A549 (cell line): ENCODE data around the gene FGD4. TPM values are rescaled to one million over a fixed set of nuclear protein-coding genes. Genes with fewer than 3 reads are reported as not detected.

ENCODE experiments used
- ATAC-seq, 2 experiments: fragments of 200-7000 bp in 1 of 2; fragments of >200 bp in 1 of 2; cut with Nextera tagmentation in 1 of 2; cut with Tn5 transposase in 1 of 2; 3 replicates each; pipeline versions ENCODE4 v1.8.0 to v1.9.1; 2018 to 2020; ENCODE audit warnings: mild to moderate bottlenecking in 1 of 2, moderate library complexity in 1 of 2
- CTCF ChIA-PET: fragments of 300-600 bp; sonication (Branson Sonifier 250); formaldehyde crosslinking; extraction: SDS; loops from one replicate; lab custom pipeline; 2021; ENCODE audit warnings: antibody characterized with exemption, inconsistent platforms; lab: Yijun Ruan, JAX
- POLR2A ChIA-PET: fragments of 350-600 bp; formaldehyde crosslinking; extraction: SDS; loops from one replicate; lab custom pipeline; 2021; ENCODE audit warnings: antibody characterized with exemption, inconsistent platforms; lab: Yijun Ruan, JAX
- DNase-seq, 2 experiments: peaks; one replicate each; pipeline versions ENCODE4 v3.0.0 to v3.0.0-alpha.2; 2011 to 2016; ENCODE audit warnings: low read depth in 1 of 2, low spot score in 1 of 2
- FAIRE-seq: peaks from 2 replicates; lab custom pipeline; 2011; peaks lifted over from hg19 to GRCh38; lab: Jason Lieb, UNC
- H3K27ac ChIP-seq, 2 experiments: fragments of >200 bp; sonication (Bioruptor Twin); formaldehyde crosslinking; 3 replicates each; pipeline ENCODE4 v1.5.1; 2016 to 2017
- H3K4me1 ChIP-seq: fragments of >200 bp; sonication (Bioruptor Twin); formaldehyde crosslinking; 3 replicates; pipeline ENCODE4 v1.6.1; 2016
- H3K4me2 ChIP-seq: fragments of >200 bp; sonication (Bioruptor Twin); formaldehyde crosslinking; 3 replicates; pipeline ENCODE4 v1.6.1; 2016
- H3K4me3 ChIP-seq: fragments of >200 bp; sonication (Bioruptor Twin); formaldehyde crosslinking; 3 replicates; pipeline ENCODE4 v1.5.1; 2016
- H3K9me3 ChIP-seq: fragments of >200 bp; sonication (Bioruptor Twin); formaldehyde crosslinking; 3 replicates; pipeline ENCODE4 v1.6.1; 2016
- CBX8 ChIP-seq: fragments of 200-600 bp; sonication (generic); IDR thresholded peaks from 2 replicates; pipeline ENCODE4 v1.6.1; 2016
- EHMT2 ChIP-seq: fragments of 200-600 bp; sonication (generic); IDR thresholded peaks from 2 replicates; pipeline ENCODE4 v1.6.1; 2016; ENCODE audit warnings: antibody characterized with exemption, low read depth, mild to moderate bottlenecking, moderate library complexity
- GATA3 ChIP-seq: IDR thresholded peaks from 2 replicates; pipeline ENCODE4 v1.6.1; 2012; ENCODE audit warnings: borderline replicate concordance
- HDAC2 ChIP-seq: fragments of 200-600 bp; sonication (generic); IDR thresholded peaks from 2 replicates; pipeline ENCODE4 v1.6.1; 2016
- HEYL ChIP-seq: fragments of 250-450 bp; sonication (Bioruptor Pico); IDR thresholded peaks from 2 replicates; pipeline ENCODE4 v1.8.0; 2021; ENCODE audit warnings: mild to moderate bottlenecking, moderate library complexity
- HOXA7 ChIP-seq: fragments of 250-450 bp; sonication (Bioruptor Pico); IDR thresholded peaks from 2 replicates; pipeline ENCODE4 v1.5.0; 2020; ENCODE audit warnings: mild to moderate bottlenecking, moderate library complexity
- HOXB13 ChIP-seq: fragments of 250-450 bp; sonication (Bioruptor Pico); IDR thresholded peaks from 2 replicates; pipeline ENCODE4 v1.5.0; 2020; ENCODE audit warnings: low read depth, mild to moderate bottlenecking, moderate library complexity
- HOXB5 ChIP-seq: fragments of 250-450 bp; sonication (Bioruptor Pico); IDR thresholded peaks from 2 replicates; pipeline ENCODE4 v1.5.0; 2020; ENCODE audit warnings: mild to moderate bottlenecking, moderate library complexity
- JUN ChIP-seq, 2 experiments: fragments of >200 bp; sonication (Bioruptor Twin); formaldehyde crosslinking; IDR thresholded peaks; 2 replicates in 1 of 2; 3 replicates in 1 of 2; pipeline ENCODE4 v1.6.1; 2016 to 2017
- JUNB ChIP-seq: fragments of >200 bp; sonication (Bioruptor Twin); formaldehyde crosslinking; IDR thresholded peaks from 2 replicates; pipeline ENCODE4 v1.6.1; 2016
- MAFK ChIP-seq: fragments of 450-650 bp; IDR thresholded peaks from 2 replicates; pipeline ENCODE4 v1.6.1; 2014; ENCODE audit not compliant: partially characterized antibody
- NFE2L2 ChIP-seq: fragments of 150-350 bp; conservative IDR thresholded peaks from 2 replicates; pipeline ENCODE4 v1.6.1; 2014; ENCODE audit warnings: low read length
- NR3C1 ChIP-seq: fragments of >200 bp; sonication (Bioruptor Twin); formaldehyde crosslinking; IDR thresholded peaks from 3 replicates; pipeline ENCODE4 v1.6.1; 2017
- POLR2A ChIP-seq: IDR thresholded peaks from 2 replicates; pipeline ENCODE4 v1.6.1; 2012; ENCODE audit warnings: mild to moderate bottlenecking, low read length
- POLR2AphosphoS2 ChIP-seq: conservative IDR thresholded peaks from 2 replicates; pipeline ENCODE4 v1.6.1; 2012; ENCODE audit warnings: low read length, improper control_type of control experiment, inconsistent platforms
- RAD21 ChIP-seq, 2 experiments: fragments of >200 bp in 1 of 2; sonication (Bioruptor Twin) in 1 of 2; formaldehyde crosslinking in 1 of 2; IDR thresholded peaks in 1 of 2; conservative IDR thresholded peaks in 1 of 2; 2 replicates in 1 of 2; 3 replicates in 1 of 2; pipeline ENCODE4 v1.6.1; 2012 to 2018; ENCODE audit warnings: inconsistent platforms in 1 of 2
- SMC3 ChIP-seq: fragments of >200 bp; sonication (Bioruptor Twin); formaldehyde crosslinking; IDR thresholded peaks from 3 replicates; pipeline ENCODE4 v1.6.1; 2018; ENCODE audit warnings: inconsistent platforms
- SREBF2 ChIP-seq: fragments of 450-650 bp; IDR thresholded peaks from 2 replicates; pipeline ENCODE4 v1.6.1; 2014; ENCODE audit warnings: mild to moderate bottlenecking, moderate library complexity
- ZC3H11A ChIP-seq: fragments of 450-650 bp; IDR thresholded peaks from 2 replicates; pipeline ENCODE4 v1.6.1; 2014; ENCODE audit warnings: antibody characterized with exemption, mild to moderate bottlenecking
- ZSCAN20 ChIP-seq: fragments of 250-450 bp; sonication (Bioruptor Pico); IDR thresholded peaks from 2 replicates; pipeline ENCODE4 v1.8.0; 2022; ENCODE audit warnings: mild to moderate bottlenecking, moderate library complexity
- WGBS: methylation state at CpG from one replicate; pipeline ENCODE4 v1.1.6; 2017; ENCODE audit errors: missing lambda C conversion rate; 5-methylcytosine and 5-hydroxymethylcytosine counted together
- polyA minus RNA-seq: library from RNA; depleted of rRNA, polyadenylated mRNA; stranded (reverse); fragments of >200 nt; gene quantifications from 2 replicates; pipeline ENCODE4 v1.2.3, GENCODE V29; 2011; rRNA and poly(A)+ RNA removed
- polyA plus RNA-seq, 4 experiments: library from polyadenylated mRNA; depleted of rRNA in 3 of 4; stranded (reverse); fragments of >200 nt; fragmentation: RNase III in 1 of 4; extraction: RNeasy Plus Mini Kit Qiagen cat#74134 plus additional on column Dnase treatment in 1 of 4; gene quantifications; 2 replicates in 3 of 4; 3 replicates in 1 of 4; pipeline ENCODE4 v1.2.3, GENCODE V29; 2011 to 2017
- TF ChIP-seq, protein P1 (sequence below): IDR thresholded peaks from 2 replicates; pipeline ENCODE4 v1.6.1; 2012; ENCODE audit warnings: low read depth, borderline replicate concordance
- TF ChIP-seq, protein P2 (sequence below): IDR thresholded peaks from 2 replicates; pipeline ENCODE4 v1.6.1; 2012
- TF ChIP-seq, protein P3 (sequence below): fragments of >200 bp; sonication (Bioruptor Twin); formaldehyde crosslinking; IDR thresholded peaks from 2 replicates; pipeline ENCODE4 v1.6.1; 2016
- TF ChIP-seq, protein P4 (sequence below): fragments of >200 bp; sonication (Bioruptor Twin); formaldehyde crosslinking; IDR thresholded peaks from 3 replicates; pipeline ENCODE4 v1.5.1; 2016
- TF ChIP-seq, protein P5 (sequence below): fragments of >200 bp; sonication (Bioruptor Twin); formaldehyde crosslinking; IDR thresholded peaks from 3 replicates; pipeline ENCODE4 v1.6.1; 2016
- TF ChIP-seq, protein P6 (sequence below): fragments of 250-450 bp; sonication (Bioruptor Pico); IDR thresholded peaks from 2 replicates; pipeline ENCODE4 v1.5.0; 2020; ENCODE audit warnings: low read depth, mild to moderate bottlenecking, moderate library complexity

The FGD4 gene
- 5.6 and 6.0 TPM in 2 replicates for polyA plus RNA-seq (2011; rRNA removed)
- polyA plus RNA-seq (2012; cell fraction: cytosol; rRNA removed), result 0.62 and 0.91 TPM in 2 replicates
- 1.0 and 1.4 TPM in 2 replicates for polyA plus RNA-seq (2012; cell fraction: nucleus; rRNA removed)
- polyA plus RNA-seq (2017; fragmentation: RNase III; extraction: RNeasy Plus Mini Kit Qiagen cat#74134 plus additional on column Dnase treatment), result 1.7 to 2.2 TPM (median 2.0 TPM) in 3 replicates
- polyA minus RNA-seq, result 14.3 and 19.3 TPM in 2 replicates

DNA sequence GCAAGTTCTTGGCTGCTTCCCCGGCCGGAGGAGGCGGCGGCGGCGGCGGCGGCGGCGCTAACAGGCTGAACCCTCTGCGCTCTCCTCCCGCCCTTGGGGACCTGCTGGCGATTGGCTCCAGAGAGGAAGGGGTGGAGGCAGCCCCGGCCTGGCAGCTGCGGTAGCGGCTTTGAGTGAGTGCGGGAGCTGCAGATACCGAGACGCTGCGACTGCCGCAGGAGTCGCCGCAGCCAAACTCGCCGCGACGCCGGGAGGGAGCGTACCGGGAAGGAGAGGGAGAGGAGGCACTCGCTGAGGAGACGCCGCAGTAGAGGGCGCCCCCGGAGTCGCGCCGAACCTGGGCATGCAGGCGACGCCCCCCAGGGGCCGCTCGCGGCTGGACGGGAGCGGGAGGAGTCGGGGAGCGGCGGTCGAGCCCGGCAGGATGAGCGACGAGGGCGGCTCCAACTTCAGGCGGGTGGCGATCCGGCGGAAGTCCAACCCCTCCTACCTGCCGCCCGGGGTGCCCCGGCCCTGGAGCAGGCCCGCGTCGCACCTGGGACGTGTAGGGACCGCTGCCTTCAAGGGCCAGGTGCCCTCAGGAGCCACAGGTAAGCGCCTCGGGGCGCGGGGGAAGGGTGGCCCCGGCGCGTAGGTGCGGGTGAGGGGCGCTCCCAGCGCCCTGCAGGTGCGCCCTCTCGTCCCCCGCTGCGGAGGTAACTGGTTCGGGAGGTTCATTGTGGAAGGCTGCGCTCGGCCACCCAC is at the start of gene FGD4:
FGD4 (plus strand) TSS at position 189 of the 744 bp plus-strand sequence.
- TF ChIP-seq, protein P1, sequence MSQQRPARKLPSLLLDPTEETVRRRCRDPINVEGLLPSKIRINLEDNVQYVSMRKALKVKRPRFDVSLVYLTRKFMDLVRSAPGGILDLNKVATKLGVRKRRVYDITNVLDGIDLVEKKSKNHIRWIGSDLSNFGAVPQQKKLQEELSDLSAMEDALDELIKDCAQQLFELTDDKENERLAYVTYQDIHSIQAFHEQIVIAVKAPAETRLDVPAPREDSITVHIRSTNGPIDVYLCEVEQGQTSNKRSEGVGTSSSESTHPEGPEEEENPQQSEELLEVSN, result peak; percentile 78
- TF ChIP-seq RAD21 (conservative IDR thresholded peaks at IDR 0.05 in 1 of 2, IDR thresholded peaks at IDR 0.05 in 1 of 2), result peak; percentile 49 to 67
- TF ChIP-seq JUN (IDR thresholded peaks at IDR 0.05), result peak in 1 of 2 experiments; percentile 51; a peak in 2 of 5 replicates
- peak; percentile 72 for TF ChIP-seq SMC3
- TF ChIP-seq, protein P2, sequence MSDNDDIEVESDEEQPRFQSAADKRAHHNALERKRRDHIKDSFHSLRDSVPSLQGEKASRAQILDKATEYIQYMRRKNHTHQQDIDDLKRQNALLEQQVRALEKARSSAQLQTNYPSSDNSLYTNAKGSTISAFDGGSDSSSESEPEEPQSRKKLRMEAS, result peak; percentile 56; the same call in 1 of the 2 replicates
- TF ChIP-seq POLR2A, result peak; percentile 55
- no peak for TF ChIP-seq ZC3H11A
- TF ChIP-seq, protein P3, sequence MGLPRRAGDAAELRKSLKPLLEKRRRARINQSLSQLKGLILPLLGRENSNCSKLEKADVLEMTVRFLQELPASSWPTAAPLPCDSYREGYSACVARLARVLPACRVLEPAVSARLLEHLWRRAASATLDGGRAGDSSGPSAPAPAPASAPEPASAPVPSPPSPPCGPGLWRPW, result no peak
- TF ChIP-seq, protein P4, sequence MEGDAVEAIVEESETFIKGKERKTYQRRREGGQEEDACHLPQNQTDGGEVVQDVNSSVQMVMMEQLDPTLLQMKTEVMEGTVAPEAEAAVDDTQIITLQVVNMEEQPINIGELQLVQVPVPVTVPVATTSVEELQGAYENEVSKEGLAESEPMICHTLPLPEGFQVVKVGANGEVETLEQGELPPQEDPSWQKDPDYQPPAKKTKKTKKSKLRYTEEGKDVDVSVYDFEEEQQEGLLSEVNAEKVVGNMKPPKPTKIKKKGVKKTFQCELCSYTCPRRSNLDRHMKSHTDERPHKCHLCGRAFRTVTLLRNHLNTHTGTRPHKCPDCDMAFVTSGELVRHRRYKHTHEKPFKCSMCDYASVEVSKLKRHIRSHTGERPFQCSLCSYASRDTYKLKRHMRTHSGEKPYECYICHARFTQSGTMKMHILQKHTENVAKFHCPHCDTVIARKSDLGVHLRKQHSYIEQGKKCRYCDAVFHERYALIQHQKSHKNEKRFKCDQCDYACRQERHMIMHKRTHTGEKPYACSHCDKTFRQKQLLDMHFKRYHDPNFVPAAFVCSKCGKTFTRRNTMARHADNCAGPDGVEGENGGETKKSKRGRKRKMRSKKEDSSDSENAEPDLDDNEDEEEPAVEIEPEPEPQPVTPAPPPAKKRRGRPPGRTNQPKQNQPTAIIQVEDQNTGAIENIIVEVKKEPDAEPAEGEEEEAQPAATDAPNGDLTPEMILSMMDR, result peak; percentile 64
- TF ChIP-seq HDAC2, result no peak
- ATAC-seq (peak; percentile 94 to 97), FAIRE-seq (no peak), DNase-seq (peak; percentile 88 to 91)
- ChIA-PET CTCF (interaction anchor here (0.7 to 5.2 kb wide), 28 partner anchors 9 to 747 kb away, joined by 3 to 29 read pairs (median 4); partner anchors contain the start of gene YARS2), POLR2A (interaction anchor here (0.6 to 2.3 kb wide), 2 partner anchors 15 to 37 kb away, joined by 4 to 9 read pairs; no protein-coding TSS in a partner anchor)
- Histone ChIP-seq H3K9me3 (no peaks in the 10 kb centered on the region), H3K4me3 (peak within 1 kb of the TSS; percentile 83), H3K4me2 (peak within 1 kb of the TSS; percentile 100), H3K4me1 (peaks cover 15% of the 10 kb centered on the region; the same call in 2 of the 3 replicates), H3K27ac (peak within 1 kb of the TSS; percentile 85 to 88)
- 1% methylated on average over 18 of the region's 82 CpGs for WGBS

DNA sequence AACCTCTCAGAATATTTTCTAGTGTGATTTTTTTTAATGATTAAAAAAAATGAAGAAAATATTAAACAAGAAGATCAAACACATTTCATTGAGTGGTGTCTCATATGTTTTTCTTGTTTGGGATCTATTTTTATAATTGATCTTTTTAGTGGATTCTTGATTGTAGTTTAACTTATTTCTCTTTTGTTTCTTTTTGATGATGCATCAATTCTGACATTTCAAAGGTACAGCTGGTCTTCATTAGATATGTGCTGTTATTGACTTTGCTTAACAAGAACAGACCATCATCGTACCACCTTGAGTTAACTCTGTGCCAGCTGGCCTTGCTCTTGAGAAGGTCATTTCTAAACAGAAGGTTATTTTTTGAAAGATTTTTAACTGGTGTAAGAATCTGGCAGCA is 45.8 kb upstream of the FGD4 start:
- ATAC-seq (no peak), DNase-seq (no peak), FAIRE-seq (no peak)
- WGBS, result 81% methylated on average over 1 of the region's 1 CpG
- Histone ChIP-seq H3K4me2 (no peak overlapping the region), H3K4me3 (no peak overlapping the region), H3K9me3 (no peaks in the 10 kb centered on the region), H3K27ac (no peak overlapping the region), H3K4me1 (no peaks in the 10 kb centered on the region)
- ChIA-PET CTCF (interaction anchor here (1.2 to 3.8 kb wide), 2 partner anchors 12 to 319 kb away, joined by 3 to 16 read pairs; no protein-coding TSS in a partner anchor), POLR2A (no interaction called here)
- TF ChIP-seq JUNB (no peak), JUN (IDR thresholded peaks at IDR 0.05) (no peak), MAFK (peak; percentile 62), POLR2AphosphoS2 (no peak)

DNA sequence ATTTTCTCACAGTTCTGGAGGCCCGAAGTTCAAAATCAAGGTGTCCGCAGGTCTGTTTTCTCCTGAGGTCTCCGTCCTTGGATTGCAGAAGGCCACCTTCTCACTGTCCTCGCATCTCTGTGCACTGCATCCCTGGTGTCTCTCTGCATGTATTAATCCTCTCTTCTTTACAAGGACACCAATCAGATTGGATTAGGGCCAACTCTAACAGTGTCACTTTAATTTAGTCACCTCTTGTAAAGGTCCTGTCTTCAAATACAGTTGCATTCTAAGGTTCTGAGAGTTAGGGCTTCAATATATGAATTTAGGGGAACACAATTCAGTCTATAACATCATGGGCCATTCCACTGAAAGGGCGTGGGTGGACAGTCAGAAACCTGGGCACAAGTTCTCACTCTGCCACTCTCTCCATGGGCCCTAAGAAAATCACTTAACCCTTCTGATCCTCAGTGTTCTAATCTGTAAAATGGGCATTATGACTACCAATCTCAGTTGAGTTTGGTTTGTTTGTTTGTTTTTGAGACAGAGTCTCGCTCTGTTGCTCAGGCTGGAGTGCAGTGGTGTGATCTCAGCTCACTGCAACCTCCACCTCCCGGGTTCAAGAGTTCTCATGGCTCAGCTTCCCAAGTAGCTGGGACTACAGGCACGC is 41.6 kb upstream of the FGD4 start:
- CTCF ChIA-PET, result interaction anchor here (1.3 to 1.7 kb wide), 2 partner anchors 300 to 313 kb away, joined by 3 to 6 read pairs; no protein-coding TSS in a partner anchor
- DNase-seq, result no peak
- Histone ChIP-seq H3K27ac (no peak overlapping the region), H3K4me3 (no peak overlapping the region), H3K9me3 (no peaks in the 10 kb centered on the region), H3K4me2 (no peak overlapping the region), H3K4me1 (no peaks in the 10 kb centered on the region)
- POLR2A ChIA-PET, result no interaction called here
- ATAC-seq, result no peak
- WGBS, result 95% methylated on average over 8 of the region's 8 CpGs
- FAIRE-seq, result no peak
- no peak for TF ChIP-seq HOXB13 (CRISPR knock-in tag)
- TF ChIP-seq EHMT2, result no peak
- TF ChIP-seq, protein P5, sequence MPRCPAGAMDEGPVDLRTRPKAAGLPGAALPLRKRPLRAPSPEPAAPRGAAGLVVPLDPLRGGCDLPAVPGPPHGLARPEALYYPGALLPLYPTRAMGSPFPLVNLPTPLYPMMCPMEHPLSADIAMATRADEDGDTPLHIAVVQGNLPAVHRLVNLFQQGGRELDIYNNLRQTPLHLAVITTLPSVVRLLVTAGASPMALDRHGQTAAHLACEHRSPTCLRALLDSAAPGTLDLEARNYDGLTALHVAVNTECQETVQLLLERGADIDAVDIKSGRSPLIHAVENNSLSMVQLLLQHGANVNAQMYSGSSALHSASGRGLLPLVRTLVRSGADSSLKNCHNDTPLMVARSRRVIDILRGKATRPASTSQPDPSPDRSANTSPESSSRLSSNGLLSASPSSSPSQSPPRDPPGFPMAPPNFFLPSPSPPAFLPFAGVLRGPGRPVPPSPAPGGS, result no peak
- no peak for TF ChIP-seq RAD21 (conservative IDR thresholded peaks at IDR 0.05 in 1 of 2, IDR thresholded peaks at IDR 0.05 in 1 of 2)
- no peak for TF ChIP-seq CBX8
- TF ChIP-seq NFE2L2, result no peak
- TF ChIP-seq HOXB5, result no peak
- no peak for TF ChIP-seq HOXA7 (CRISPR knock-in tag)
- TF ChIP-seq HEYL (CRISPR knock-in tag), result no peak
- TF ChIP-seq, protein P6, sequence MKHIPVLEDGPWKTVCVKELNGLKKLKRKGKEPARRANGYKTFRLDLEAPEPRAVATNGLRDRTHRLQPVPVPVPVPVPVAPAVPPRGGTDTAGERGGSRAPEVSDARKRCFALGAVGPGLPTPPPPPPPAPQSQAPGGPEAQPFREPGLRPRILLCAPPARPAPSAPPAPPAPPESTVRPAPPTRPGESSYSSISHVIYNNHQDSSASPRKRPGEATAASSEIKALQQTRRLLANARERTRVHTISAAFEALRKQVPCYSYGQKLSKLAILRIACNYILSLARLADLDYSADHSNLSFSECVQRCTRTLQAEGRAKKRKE (CRISPR knock-in tag), result no peak
- TF ChIP-seq SREBF2, result no peak
- TF ChIP-seq NR3C1, result no peak
- no peak for TF ChIP-seq ZC3H11A
- TF ChIP-seq HDAC2, result no peak
- TF ChIP-seq JUN (IDR thresholded peaks at IDR 0.05), result no peak
- TF ChIP-seq, protein P3, result no peak
- TF ChIP-seq ZSCAN20 (CRISPR knock-in tag), result no peak
- no peak for TF ChIP-seq GATA3
